ENCODE measurements around the gene YTHDC1. TPM values are rescaled to one million over a fixed set of nuclear protein-coding genes. Genes with fewer than 3 reads are reported as not detected.

Gene YTHDC1
- total RNA-seq, 1 donor from 2014 or later = 79.2 TPM

Small RNA genes within 50 kb of the gene (small RNA-seq; reads per million reads assigned to genes)
- not detected for gene MT2P1 (ENCODE audit: low replicate concordance)

Other genes with a start within 250 kb of the YTHDC1 start
- not detected for gene TMPRSS11F, start 220.2 kb downstream of the YTHDC1 start, total RNA-seq
- not detected for gene TMPRSS11B, start 104.4 kb downstream of the YTHDC1 start, total RNA-seq
- gene TMPRSS11E, start 97.4 kb upstream of the YTHDC1 start, total RNA-seq = not detected
- gene UGT2B17, start 226.2 kb upstream of the YTHDC1 start, total RNA-seq = not detected

All from temporal lobe (tissue), 2 donors.